HEK293 (cell line): ENCODE data around the gene EYA3.

Source experiments
- CTCF ChIA-PET: fragments of 350-600 bp; formaldehyde crosslinking; extraction: SDS; loops from one replicate; lab custom pipeline; 2021; ENCODE audit warnings: antibody characterized with exemption; lab: Yijun Ruan, JAX
- POLR2A ChIA-PET: fragments of 300-600 bp; formaldehyde crosslinking; extraction: SDS; loops from one replicate; lab custom pipeline; 2020; ENCODE audit warnings: antibody characterized with exemption, inconsistent platforms; lab: Yijun Ruan, JAX
- H3K27ac ChIP-seq: fragments of 200-500 bp; sonication (Bioruptor generic); 2 replicates; pipeline ENCODE4 v1.5.1; 2014; ENCODE audit warnings: low read depth, low read length, control low read depth, inconsistent platforms; ENCODE audit errors: extremely low read depth
- H3K36me3 ChIP-seq, 2 experiments: fragments of 200-500 bp in 1 of 2; sonication (Bioruptor generic) in 1 of 2; 1 replicate in 1 of 2; 2 replicates in 1 of 2; pipeline ENCODE4 v1.5.1; 2014 to 2017; ENCODE audit warnings: inconsistent platforms in 2 of 2, low read length in 2 of 2; ENCODE audit not compliant: control insufficient read depth in 2 of 2, insufficient read depth in 1 of 2
- H3K4me1 ChIP-seq: fragments of 200-500 bp; sonication (Bioruptor generic); 2 replicates; pipeline ENCODE4 v1.5.1; 2014; ENCODE audit warnings: mild to moderate bottlenecking, low read length, inconsistent platforms; ENCODE audit not compliant: control insufficient read depth, insufficient read depth
- H3K4me3 ChIP-seq: 2 replicates; pipeline ENCODE4 v1.5.1; 2011; ENCODE audit warnings: low read depth, mild to moderate bottlenecking, control low read depth, low read length, moderate library complexity
- H3K9me3 ChIP-seq: fragments of 200-500 bp; sonication (Bioruptor generic); 2 replicates; pipeline ENCODE4 v1.5.1; 2014; ENCODE audit warnings: low read depth, low read length, inconsistent platforms; ENCODE audit not compliant: control insufficient read depth, insufficient read depth
- GLIS1 ChIP-seq: fragments of 450-650 bp; formaldehyde crosslinking; IDR thresholded peaks from 2 replicates; pipeline ENCODE4 v1.5.1; 2016; ENCODE audit warnings: missing biosample characterization, missing genetic modification characterization
- KLF16 ChIP-seq: fragments of 450-650 bp; formaldehyde crosslinking; IDR thresholded peaks from 2 replicates; pipeline ENCODE4 v1.5.1; 2017; ENCODE audit warnings: missing biosample characterization, missing genetic modification characterization
- KLF9 ChIP-seq: fragments of 450-650 bp; formaldehyde crosslinking; IDR thresholded peaks from 2 replicates; pipeline ENCODE4 v1.5.1; 2016; ENCODE audit warnings: missing biosample characterization, missing genetic modification characterization, low read depth
- ZEB2 ChIP-seq: fragments of 450-650 bp; formaldehyde crosslinking; IDR thresholded peaks from 2 replicates; pipeline ENCODE4 v1.5.1; 2016; ENCODE audit warnings: missing biosample characterization, missing genetic modification characterization
- ZNF133 ChIP-seq: fragments of 450-650 bp; formaldehyde crosslinking; IDR thresholded peaks from 2 replicates; pipeline ENCODE4 v1.5.1; 2016; ENCODE audit warnings: missing biosample characterization, missing genetic modification characterization
- ZNF48 ChIP-seq: fragments of 450-650 bp; formaldehyde crosslinking; IDR thresholded peaks from 2 replicates; pipeline ENCODE4 v1.5.1; 2016; ENCODE audit warnings: missing biosample characterization, missing genetic modification characterization
- ZNF600 ChIP-seq: fragments of 450-650 bp; formaldehyde crosslinking; IDR thresholded peaks from 2 replicates; pipeline ENCODE4 v1.5.1; 2016; ENCODE audit warnings: missing biosample characterization, missing genetic modification characterization
- ZNF629 ChIP-seq: fragments of 450-650 bp; formaldehyde crosslinking; IDR thresholded peaks from 2 replicates; pipeline ENCODE4 v1.5.1; 2017; ENCODE audit warnings: missing biosample characterization, missing genetic modification characterization
- ZNF785 ChIP-seq: fragments of 450-650 bp; formaldehyde crosslinking; IDR thresholded peaks from 2 replicates; pipeline ENCODE4 v1.5.1; 2016; ENCODE audit warnings: missing biosample characterization, missing genetic modification characterization
- ZNF792 ChIP-seq: fragments of 450-650 bp; formaldehyde crosslinking; IDR thresholded peaks from 2 replicates; pipeline ENCODE4 v1.5.1; 2016; ENCODE audit warnings: missing biosample characterization, missing genetic modification characterization
- TF ChIP-seq, protein P1 (sequence below): fragments of 450-650 bp; formaldehyde crosslinking; conservative IDR thresholded peaks from 2 replicates; pipeline ENCODE4 v1.5.1; 2016; ENCODE audit warnings: low read depth, missing biosample characterization, missing genetic modification characterization
- TF ChIP-seq, protein P2 (sequence below): fragments of 450-650 bp; formaldehyde crosslinking; IDR thresholded peaks from 2 replicates; pipeline ENCODE4 v1.5.1; 2017; ENCODE audit warnings: missing biosample characterization, missing genetic modification characterization
- TF ChIP-seq, protein P3 (sequence below): fragments of 450-650 bp; formaldehyde crosslinking; IDR thresholded peaks from 2 replicates; pipeline ENCODE4 v1.5.1; 2016; ENCODE audit warnings: missing biosample characterization, missing genetic modification characterization
- TF ChIP-seq, protein P4 (sequence below): fragments of 450-650 bp; formaldehyde crosslinking; IDR thresholded peaks from 2 replicates; pipeline ENCODE4 v1.5.1; 2016; ENCODE audit warnings: missing biosample characterization, missing genetic modification characterization
- TF ChIP-seq, protein P5 (sequence below): fragments of 450-650 bp; formaldehyde crosslinking; IDR thresholded peaks from 2 replicates; pipeline ENCODE4 v1.5.1; 2016; ENCODE audit warnings: missing biosample characterization, missing genetic modification characterization
- TF ChIP-seq, protein P6 (sequence below): fragments of 450-650 bp; formaldehyde crosslinking; IDR thresholded peaks from 2 replicates; pipeline ENCODE4 v1.5.1; 2016; ENCODE audit warnings: missing biosample characterization, missing genetic modification characterization
- TF ChIP-seq, protein P7 (sequence below): fragments of 450-650 bp; formaldehyde crosslinking; IDR thresholded peaks from 2 replicates; pipeline ENCODE4 v1.5.1; 2016; ENCODE audit warnings: missing biosample characterization, missing genetic modification characterization, borderline replicate concordance

EYA3 gene

DNA sequence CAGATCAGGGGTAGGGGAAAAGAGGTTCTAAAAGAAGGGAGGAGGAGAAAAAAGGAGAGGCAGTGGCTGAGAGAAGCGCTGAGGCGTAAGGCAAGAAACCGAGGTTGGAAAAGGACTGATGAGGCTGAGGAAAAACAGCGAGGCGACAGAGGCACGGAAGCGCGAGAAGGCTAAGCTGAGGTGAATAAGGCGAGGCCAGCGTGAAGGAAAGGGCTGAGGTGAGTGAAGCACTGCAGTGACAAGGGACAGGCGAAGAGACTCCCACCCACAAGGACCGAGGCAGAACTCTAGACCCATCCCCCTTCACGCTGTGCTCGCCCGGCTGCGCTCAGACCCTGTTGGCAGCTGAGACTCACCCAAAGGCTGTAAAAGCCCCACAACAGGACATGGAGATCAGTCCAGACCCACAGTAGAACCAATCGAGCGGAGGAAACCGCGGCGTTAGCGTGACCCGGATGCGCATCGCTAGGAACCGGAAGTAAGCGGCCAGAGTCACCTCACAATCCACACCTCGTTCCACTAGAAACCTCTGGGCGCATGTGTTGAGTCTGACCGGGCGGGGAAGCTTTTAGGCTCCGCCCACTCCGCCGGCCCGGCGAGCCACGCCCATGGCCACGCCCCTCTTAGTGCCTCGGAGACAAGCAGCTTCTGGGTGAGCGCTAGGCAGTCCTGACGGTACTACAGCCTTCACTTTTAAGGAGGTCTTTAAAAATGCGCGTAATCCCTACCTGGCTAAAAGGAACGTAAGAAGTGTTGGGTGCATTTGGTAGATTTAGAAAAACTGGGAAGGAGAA is at the start of gene EYA3 (continued):
- TF ChIP-seq, protein P1, sequence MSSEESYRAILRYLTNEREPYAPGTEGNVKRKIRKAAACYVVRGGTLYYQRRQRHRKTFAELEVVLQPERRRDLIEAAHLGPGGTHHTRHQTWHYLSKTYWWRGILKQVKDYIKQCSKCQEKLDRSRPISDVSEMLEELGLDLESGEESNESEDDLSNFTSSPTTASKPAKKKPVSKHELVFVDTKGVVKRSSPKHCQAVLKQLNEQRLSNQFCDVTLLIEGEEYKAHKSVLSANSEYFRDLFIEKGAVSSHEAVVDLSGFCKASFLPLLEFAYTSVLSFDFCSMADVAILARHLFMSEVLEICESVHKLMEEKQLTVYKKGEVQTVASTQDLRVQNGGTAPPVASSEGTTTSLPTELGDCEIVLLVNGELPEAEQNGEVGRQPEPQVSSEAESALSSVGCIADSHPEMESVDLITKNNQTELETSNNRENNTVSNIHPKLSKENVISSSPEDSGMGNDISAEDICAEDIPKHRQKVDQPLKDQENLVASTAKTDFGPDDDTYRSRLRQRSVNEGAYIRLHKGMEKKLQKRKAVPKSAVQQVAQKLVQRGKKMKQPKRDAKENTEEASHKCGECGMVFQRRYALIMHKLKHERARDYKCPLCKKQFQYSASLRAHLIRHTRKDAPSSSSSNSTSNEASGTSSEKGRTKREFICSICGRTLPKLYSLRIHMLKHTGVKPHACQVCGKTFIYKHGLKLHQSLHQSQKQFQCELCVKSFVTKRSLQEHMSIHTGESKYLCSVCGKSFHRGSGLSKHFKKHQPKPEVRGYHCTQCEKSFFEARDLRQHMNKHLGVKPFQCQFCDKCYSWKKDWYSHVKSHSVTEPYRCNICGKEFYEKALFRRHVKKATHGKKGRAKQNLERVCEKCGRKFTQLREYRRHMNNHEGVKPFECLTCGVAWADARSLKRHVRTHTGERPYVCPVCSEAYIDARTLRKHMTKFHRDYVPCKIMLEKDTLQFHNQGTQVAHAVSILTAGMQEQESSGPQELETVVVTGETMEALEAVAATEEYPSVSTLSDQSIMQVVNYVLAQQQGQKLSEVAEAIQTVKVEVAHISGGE (tag by site-specific recombination): peak; percentile 96
- TF ChIP-seq, protein P2, sequence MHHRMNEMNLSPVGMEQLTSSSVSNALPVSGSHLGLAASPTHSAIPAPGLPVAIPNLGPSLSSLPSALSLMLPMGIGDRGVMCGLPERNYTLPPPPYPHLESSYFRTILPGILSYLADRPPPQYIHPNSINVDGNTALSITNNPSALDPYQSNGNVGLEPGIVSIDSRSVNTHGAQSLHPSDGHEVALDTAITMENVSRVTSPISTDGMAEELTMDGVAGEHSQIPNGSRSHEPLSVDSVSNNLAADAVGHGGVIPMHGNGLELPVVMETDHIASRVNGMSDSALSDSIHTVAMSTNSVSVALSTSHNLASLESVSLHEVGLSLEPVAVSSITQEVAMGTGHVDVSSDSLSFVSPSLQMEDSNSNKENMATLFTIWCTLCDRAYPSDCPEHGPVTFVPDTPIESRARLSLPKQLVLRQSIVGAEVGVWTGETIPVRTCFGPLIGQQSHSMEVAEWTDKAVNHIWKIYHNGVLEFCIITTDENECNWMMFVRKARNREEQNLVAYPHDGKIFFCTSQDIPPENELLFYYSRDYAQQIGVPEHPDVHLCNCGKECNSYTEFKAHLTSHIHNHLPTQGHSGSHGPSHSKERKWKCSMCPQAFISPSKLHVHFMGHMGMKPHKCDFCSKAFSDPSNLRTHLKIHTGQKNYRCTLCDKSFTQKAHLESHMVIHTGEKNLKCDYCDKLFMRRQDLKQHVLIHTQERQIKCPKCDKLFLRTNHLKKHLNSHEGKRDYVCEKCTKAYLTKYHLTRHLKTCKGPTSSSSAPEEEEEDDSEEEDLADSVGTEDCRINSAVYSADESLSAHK (tag by site-specific recombination): peak; percentile 64
- peak; percentile 16; the same call in 1 of the 2 replicates for TF ChIP-seq KLF16
- peak; percentile 96 for TF ChIP-seq KLF9
- no peak for TF ChIP-seq ZNF785 (tag by site-specific recombination)
- peak; percentile 32; the same call in 1 of the 2 replicates for TF ChIP-seq ZNF792 (tag by site-specific recombination)
- 0 out of 2 replicates have a peak, but pooled peaks have one; percentile 31 for TF ChIP-seq ZEB2 (tag by site-specific recombination)
- TF ChIP-seq, protein P3, sequence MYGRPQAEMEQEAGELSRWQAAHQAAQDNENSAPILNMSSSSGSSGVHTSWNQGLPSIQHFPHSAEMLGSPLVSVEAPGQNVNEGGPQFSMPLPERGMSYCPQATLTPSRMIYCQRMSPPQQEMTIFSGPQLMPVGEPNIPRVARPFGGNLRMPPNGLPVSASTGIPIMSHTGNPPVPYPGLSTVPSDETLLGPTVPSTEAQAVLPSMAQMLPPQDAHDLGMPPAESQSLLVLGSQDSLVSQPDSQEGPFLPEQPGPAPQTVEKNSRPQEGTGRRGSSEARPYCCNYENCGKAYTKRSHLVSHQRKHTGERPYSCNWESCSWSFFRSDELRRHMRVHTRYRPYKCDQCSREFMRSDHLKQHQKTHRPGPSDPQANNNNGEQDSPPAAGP (tag by site-specific recombination): peak; percentile 33; the same call in 1 of the 2 replicates
- TF ChIP-seq ZNF600 (tag by site-specific recombination): peak; percentile 97

DNA sequence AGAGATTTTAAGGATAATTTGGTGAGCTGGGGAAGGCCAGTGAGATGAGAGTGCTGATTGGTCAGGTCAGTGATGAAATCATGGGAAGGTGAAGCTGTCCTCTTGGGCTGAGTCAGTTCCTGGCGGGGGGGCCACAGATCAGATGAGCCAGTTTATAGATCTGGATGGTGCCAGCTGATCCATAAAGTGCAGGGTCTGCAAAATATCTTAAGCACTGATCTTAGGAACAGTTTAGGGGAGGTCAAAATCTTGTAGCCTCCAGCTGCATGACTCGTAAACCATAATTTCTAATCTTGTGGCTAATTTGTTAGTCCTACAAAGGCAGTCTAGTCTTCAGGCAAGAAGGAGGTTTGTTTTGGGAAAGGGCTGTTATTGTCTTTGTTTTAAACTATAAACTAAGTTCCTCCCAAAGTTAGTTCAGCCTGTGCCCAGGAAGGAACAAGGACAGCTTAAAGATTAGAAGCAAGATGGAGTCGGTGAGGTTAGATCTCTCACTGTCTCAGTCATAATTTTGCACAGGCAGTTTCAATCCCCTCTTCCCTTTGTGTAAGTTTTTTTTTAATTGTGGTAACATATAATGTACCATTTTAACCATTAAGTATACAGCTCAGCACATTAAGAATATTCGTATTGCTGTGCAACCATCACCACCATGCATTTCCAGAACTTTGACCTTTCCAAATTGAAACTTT is 48.7 kb upstream of the EYA3 start:
- ChIA-PET CTCF (interaction anchor here (0.6 to 0.7 kb wide), 2 partner anchors 27 to 100 kb away, joined by 4 read pairs; no protein-coding TSS in a partner anchor), POLR2A (interaction anchor here (0.5 kb wide), 1 partner anchor 19 kb away, joined by 3 read pairs; no protein-coding TSS in a partner anchor)
- no peaks in the 10 kb centered on the region for H3K4me1 ChIP-seq
- no peaks in the 10 kb centered on the region for H3K36me3 ChIP-seq
- no peak overlapping the region for H3K27ac ChIP-seq
- H3K4me3 ChIP-seq: no peak overlapping the region
- H3K9me3 ChIP-seq: no peaks in the 10 kb centered on the region
- TF ChIP-seq, protein P4, sequence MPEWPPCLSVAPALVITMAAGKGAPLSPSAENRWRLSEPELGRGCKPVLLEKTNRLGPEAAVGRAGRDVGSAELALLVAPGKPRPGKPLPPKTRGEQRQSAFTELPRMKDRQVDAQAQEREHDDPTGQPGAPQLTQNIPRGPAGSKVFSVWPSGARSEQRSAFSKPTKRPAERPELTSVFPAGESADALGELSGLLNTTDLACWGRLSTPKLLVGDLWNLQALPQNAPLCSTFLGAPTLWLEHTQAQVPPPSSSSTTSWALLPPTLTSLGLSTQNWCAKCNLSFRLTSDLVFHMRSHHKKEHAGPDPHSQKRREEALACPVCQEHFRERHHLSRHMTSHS: no peak
- TF ChIP-seq ZNF133 (tag by site-specific recombination) (no peak), GLIS1 (tag by site-specific recombination) (peak; percentile 39; the same call in 1 of the 2 replicates), ZNF48 (no peak), ZNF629 (tag by site-specific recombination) (0 out of 2 replicates have a peak, but pooled peaks have one; percentile 16)
- TF ChIP-seq, protein P5, sequence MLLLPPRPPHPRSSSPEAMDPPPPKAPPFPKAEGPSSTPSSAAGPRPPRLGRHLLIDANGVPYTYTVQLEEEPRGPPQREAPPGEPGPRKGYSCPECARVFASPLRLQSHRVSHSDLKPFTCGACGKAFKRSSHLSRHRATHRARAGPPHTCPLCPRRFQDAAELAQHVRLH (tag by site-specific recombination): no peak
- TF ChIP-seq, protein P6, sequence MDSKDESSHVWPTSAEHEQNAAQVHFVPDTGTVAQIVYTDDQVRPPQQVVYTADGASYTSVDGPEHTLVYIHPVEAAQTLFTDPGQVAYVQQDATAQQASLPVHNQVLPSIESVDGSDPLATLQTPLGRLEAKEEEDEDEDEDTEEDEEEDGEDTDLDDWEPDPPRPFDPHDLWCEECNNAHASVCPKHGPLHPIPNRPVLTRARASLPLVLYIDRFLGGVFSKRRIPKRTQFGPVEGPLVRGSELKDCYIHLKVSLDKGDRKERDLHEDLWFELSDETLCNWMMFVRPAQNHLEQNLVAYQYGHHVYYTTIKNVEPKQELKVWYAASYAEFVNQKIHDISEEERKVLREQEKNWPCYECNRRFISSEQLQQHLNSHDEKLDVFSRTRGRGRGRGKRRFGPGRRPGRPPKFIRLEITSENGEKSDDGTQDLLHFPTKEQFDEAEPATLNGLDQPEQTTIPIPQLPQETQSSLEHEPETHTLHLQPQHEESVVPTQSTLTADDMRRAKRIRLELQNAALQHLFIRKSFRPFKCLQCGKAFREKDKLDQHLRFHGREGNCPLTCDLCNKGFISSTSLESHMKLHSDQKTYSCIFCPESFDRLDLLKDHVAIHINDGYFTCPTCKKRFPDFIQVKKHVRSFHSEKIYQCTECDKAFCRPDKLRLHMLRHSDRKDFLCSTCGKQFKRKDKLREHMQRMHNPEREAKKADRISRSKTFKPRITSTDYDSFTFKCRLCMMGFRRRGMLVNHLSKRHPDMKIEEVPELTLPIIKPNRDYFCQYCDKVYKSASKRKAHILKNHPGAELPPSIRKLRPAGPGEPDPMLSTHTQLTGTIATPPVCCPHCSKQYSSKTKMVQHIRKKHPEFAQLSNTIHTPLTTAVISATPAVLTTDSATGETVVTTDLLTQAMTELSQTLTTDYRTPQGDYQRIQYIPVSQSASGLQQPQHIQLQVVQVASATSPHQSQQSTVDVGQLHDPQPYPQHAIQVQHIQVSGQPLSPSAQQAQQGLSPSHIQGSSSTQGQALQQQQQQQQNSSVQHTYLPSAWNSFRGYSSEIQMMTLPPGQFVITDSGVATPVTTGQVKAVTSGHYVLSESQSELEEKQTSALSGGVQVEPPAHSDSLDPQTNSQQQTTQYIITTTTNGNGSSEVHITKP (tag by site-specific recombination): 0 out of 2 replicates have a peak, but pooled peaks have one; percentile 15
- TF ChIP-seq, protein P7, sequence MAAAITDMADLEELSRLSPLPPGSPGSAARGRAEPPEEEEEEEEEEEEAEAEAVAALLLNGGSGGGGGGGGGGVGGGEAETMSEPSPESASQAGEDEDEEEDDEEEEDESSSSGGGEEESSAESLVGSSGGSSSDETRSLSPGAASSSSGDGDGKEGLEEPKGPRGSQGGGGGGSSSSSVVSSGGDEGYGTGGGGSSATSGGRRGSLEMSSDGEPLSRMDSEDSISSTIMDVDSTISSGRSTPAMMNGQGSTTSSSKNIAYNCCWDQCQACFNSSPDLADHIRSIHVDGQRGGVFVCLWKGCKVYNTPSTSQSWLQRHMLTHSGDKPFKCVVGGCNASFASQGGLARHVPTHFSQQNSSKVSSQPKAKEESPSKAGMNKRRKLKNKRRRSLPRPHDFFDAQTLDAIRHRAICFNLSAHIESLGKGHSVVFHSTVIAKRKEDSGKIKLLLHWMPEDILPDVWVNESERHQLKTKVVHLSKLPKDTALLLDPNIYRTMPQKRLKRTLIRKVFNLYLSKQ (tag by site-specific recombination): no peak
